ENCODE data around the gene ZNF502. TPM values are rescaled to one million over a fixed set of nuclear protein-coding genes. Genes with fewer than 3 reads are reported as not detected.

ZNF502 gene
- total RNA-seq, 1 donor from 2014 or later = 2.3 TPM

DNA sequence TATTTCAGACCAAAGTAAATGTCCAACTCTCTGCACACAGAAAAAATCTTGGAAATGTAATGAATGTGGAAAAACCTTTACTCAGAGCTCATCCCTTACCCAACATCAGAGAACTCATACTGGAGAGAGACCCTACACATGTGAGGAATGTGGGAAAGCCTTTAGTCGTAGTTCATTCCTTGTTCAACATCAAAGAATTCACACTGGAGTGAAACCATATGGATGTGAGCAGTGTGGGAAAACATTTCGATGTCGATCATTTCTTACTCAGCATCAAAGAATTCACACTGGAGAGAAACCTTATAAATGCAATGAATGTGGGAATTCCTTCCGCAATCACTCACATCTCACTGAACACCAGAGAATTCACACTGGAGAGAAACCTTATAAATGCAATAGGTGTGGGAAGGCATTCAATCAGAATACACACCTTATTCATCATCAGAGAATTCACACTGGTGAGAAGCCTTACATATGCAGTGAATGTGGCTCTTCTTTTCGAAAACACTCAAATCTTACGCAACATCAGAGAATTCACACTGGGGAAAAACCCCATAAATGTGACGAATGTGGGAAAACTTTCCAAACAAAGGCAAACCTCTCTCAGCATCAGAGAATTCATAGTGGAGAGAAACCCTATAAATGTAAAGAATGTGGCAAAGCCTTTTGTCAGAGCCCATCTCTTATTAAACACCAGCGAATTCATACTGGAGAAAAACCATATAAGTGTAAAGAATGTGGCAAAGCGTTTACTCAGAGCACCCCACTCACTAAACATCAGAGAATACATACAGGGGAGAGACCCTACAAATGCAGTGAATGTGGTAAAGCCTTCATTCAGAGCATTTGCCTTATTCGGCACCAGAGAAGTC, 9.0 kb downstream of the ZNF502 start:
- Histone ChIP-seq H3K27me3 (ENCODE audit: low read depth) (no peaks in the 10 kb centered on the region), H3K4me1 (no peaks in the 10 kb centered on the region), H3K27ac (no peak overlapping the region), H3K36me3 (peaks cover 18% of the 10 kb centered on the region), H3K9me3 (peaks cover 100% of the 10 kb centered on the region), H3K4me3 (no peak overlapping the region)
- TF ChIP-seq, protein P1, sequence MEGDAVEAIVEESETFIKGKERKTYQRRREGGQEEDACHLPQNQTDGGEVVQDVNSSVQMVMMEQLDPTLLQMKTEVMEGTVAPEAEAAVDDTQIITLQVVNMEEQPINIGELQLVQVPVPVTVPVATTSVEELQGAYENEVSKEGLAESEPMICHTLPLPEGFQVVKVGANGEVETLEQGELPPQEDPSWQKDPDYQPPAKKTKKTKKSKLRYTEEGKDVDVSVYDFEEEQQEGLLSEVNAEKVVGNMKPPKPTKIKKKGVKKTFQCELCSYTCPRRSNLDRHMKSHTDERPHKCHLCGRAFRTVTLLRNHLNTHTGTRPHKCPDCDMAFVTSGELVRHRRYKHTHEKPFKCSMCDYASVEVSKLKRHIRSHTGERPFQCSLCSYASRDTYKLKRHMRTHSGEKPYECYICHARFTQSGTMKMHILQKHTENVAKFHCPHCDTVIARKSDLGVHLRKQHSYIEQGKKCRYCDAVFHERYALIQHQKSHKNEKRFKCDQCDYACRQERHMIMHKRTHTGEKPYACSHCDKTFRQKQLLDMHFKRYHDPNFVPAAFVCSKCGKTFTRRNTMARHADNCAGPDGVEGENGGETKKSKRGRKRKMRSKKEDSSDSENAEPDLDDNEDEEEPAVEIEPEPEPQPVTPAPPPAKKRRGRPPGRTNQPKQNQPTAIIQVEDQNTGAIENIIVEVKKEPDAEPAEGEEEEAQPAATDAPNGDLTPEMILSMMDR (IDR thresholded peaks at IDR 0.05) = no peak
- ATAC-seq = no peak
- intact Hi-C loops (cut with DNase I) = no loop called here
- no peak for DNase-seq

DNA sequence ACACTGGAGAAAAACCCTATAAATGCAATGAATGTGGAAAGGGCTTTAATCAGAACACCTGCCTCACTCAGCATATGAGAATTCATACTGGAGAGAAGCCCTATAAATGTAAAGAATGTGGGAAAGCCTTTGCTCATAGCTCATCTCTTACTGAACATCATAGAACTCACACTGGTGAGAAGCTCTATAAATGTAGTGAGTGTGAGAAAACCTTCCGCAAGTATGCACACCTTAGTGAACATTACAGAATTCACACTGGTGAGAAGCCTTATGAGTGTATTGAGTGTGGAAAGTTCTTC, 9.6 kb downstream of the ZNF502 start:
- H3K4me3 ChIP-seq = no peak overlapping the region
- H3K27me3 ChIP-seq (ENCODE audit: low read depth) = no peaks in the 10 kb centered on the region
- DNase-seq = no peak
- no peak overlapping the region for H3K27ac ChIP-seq
- peaks cover 100% of the 10 kb centered on the region for H3K9me3 ChIP-seq
- ATAC-seq = no peak
- TF ChIP-seq, protein P1 (IDR thresholded peaks at IDR 0.05) = no peak
- intact Hi-C loops (cut with DNase I) = no loop called here
- peaks cover 18% of the 10 kb centered on the region for H3K36me3 ChIP-seq
- H3K4me1 ChIP-seq = no peaks in the 10 kb centered on the region

DNA sequence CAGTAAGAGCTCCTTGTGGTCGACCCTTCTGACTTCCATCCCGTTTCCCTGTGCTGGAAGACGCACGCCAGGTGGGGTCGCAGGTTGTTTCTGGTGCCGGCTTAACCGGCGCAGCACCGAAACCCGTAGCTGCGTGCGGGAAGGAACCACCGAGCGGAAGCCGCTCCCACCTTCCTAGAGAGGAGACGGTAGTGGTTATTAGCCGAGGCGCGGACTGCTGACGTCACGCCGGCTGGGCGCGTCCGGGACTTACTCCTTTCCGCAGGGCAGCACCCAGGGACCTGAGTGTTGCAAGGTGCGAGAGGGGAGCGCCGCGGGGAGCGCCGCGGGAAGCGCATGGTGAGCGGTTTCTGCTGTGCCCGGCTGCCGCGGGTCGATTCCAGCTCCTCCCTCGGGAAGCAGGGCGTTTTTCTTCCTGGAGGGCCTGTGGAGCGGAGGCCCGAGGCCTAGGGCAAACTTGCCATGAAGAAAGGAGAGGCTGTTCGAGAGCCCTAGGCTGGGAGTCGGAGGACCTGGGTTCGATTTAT, 17.0 kb downstream of the ZNF502 start, which contains the start of gene ZNF501:
Gene ZNF501 (plus strand): TSS at position 252 of the 527 bp plus-strand sequence. CDS start 4,787 bp downstream, outside the sequence.
- peaks cover 8% of the 10 kb centered on the region for H3K4me1 ChIP-seq
- H3K36me3 ChIP-seq = peaks cover 18% of the 10 kb centered on the region
- DNase-seq (peak; percentile 97), ATAC-seq (peak; percentile 99 to 100)
- H3K9me3 ChIP-seq = peaks cover 76% of the 10 kb centered on the region
- H3K4me3 ChIP-seq = peak within 1 kb of the TSS; percentile 69
- no peaks in the 10 kb centered on the region for H3K27me3 ChIP-seq (ENCODE audit: low read depth)
- TF ChIP-seq, protein P1 (IDR thresholded peaks at IDR 0.05) = peak; percentile 6
- intact Hi-C loops (cut with DNase I) = no loop called here
- H3K27ac ChIP-seq = peak within 1 kb of the TSS; percentile 67

DNA sequence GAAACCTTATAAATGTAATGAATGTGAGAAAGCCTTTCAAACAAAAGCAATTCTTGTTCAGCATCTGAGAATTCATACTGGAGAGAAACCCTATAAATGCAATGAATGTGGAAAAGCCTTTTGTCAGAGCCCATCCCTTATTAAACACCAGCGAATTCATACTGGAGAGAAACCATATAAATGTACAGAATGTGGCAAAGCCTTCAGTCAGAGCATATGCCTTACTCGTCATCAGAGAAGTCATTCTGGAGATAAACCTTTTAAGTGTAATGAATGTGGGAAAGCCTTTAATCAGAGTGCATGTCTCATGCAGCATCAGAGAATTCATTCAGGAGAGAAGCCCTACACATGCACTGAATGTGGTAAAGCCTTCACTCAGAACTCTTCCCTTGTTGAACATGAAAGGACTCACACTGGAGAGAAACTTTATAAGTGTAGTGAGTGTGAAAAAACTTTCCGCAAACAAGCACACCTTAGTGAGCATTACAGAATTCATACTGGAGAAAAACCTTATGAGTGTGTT, 22.2 kb downstream of the ZNF502 start:
- DNase-seq = no peak
- H3K9me3 ChIP-seq = peaks cover 94% of the 10 kb centered on the region
- ATAC-seq = no peak

DNA sequence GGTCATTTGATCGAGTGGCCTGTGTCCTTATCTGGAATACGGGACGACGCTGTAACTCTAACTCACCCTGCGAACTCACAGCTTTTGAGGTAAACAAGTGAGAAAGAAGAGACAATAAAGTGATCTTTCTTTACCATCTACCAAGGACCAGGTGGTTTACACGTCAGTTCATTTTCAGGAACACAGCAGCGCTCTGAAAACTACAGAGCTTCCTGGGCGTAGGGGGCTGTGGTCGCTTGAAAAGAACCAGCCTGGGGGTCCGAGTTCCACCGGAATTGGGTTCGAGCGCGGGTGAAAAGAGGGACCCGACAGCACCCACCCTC, 48.6 kb downstream of the ZNF502 start:
- TF ChIP-seq, protein P1 (IDR thresholded peaks at IDR 0.05) = no peak
- peaks cover 3% of the 10 kb centered on the region for H3K9me3 ChIP-seq
- H3K27me3 ChIP-seq (ENCODE audit: low read depth) = no peaks in the 10 kb centered on the region
- H3K36me3 ChIP-seq = no peaks in the 10 kb centered on the region
- H3K4me1 ChIP-seq = peaks cover 18% of the 10 kb centered on the region
- peak overlapping the region; percentile 87 for H3K4me3 ChIP-seq
- ATAC-seq (peak in 1 of 2 donors; percentile 3), DNase-seq (no peak)
- H3K27ac ChIP-seq = peak overlapping the region; percentile 82
- intact Hi-C loops (cut with DNase I) = no loop called here

More for the DNA sequence above, 22.2 kb downstream of the ZNF502 start:
- intact Hi-C loops (cut with DNase I) = no loop called here
- peaks cover 8% of the 10 kb centered on the region for H3K4me1 ChIP-seq
- peaks cover 18% of the 10 kb centered on the region for H3K36me3 ChIP-seq
- H3K27me3 ChIP-seq (ENCODE audit: low read depth) = no peaks in the 10 kb centered on the region
- TF ChIP-seq, protein P1 (IDR thresholded peaks at IDR 0.05) = no peak
- no peak overlapping the region for H3K27ac ChIP-seq
- no peak overlapping the region for H3K4me3 ChIP-seq
